Mesodermal cell (in vitro differentiated cells): Measurements from ENCODE around the gene KRTAP19-7.

ENCODE experiments used
- H3K27ac ChIP-seq: 2 replicates; pipeline ENCODE4 v1.7.0; 2013; ENCODE audit warnings: mild to moderate bottlenecking, low read depth, low read length, moderate library complexity; ENCODE audit not compliant: severe bottlenecking
- H3K36me3 ChIP-seq: 2 replicates; pipeline ENCODE4 v1.7.1; 2013; ENCODE audit warnings: mild to moderate bottlenecking, low read length, moderate library complexity; ENCODE audit not compliant: control insufficient read depth, insufficient read depth
- H3K4me1 ChIP-seq: one replicate; pipeline ENCODE4 v1.7.1; 2013; ENCODE audit warnings: mild to moderate bottlenecking, low read length; ENCODE audit not compliant: insufficient read depth, control insufficient read depth, poor library complexity, severe bottlenecking
- H3K4me3 ChIP-seq: 2 replicates; pipeline ENCODE4 v1.7.0; 2013; ENCODE audit warnings: low read length, control low read depth, mild to moderate bottlenecking; ENCODE audit not compliant: insufficient read depth, poor library complexity, severe bottlenecking; ENCODE audit errors: extremely low read depth
- H3K9me3 ChIP-seq: 2 replicates; pipeline ENCODE4 v1.7.1; 2013; ENCODE audit warnings: mild to moderate bottlenecking, low read length, moderate library complexity; ENCODE audit not compliant: control insufficient read depth
- WGBS, 2 experiments: methylation state at CpG; one replicate each; pipeline ENCODE4 v1.1.5; 2013; ENCODE audit warnings: missing lambda C conversion rate in 2 of 2; ENCODE audit not compliant: insufficient coverage in 2 of 2; 5-methylcytosine and 5-hydroxymethylcytosine counted together

KRTAP19-7 gene

DNA sequence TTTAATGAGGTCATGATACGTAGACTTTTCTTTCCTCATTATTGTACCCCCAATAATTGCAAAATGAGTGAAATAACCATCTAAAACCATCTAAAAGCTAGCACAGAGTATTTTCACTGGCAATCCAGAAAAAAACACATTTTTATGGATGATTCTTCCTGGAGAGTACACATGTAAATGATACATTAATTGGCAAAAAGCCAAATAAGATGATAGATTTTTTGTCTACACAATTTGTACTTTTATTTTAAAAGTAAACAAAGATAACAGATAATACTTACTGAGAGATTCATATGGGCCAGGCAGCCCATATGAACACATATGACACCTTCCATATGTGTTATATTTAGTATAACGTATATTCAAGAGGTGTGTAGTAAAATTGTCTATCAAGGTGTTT lies 2.5 kb upstream of the KRTAP19-7 start:
- H3K9me3 ChIP-seq = no peaks in the 10 kb centered on the region
- H3K27ac ChIP-seq = no peak overlapping the region
- no peaks in the 10 kb centered on the region for H3K36me3 ChIP-seq
- WGBS, 2 experiments = 89 to 100% methylated on average over 1 of the region's 2 CpGs
- no peak overlapping the region for H3K4me3 ChIP-seq
- H3K4me1 ChIP-seq = no peaks in the 10 kb centered on the region

DNA sequence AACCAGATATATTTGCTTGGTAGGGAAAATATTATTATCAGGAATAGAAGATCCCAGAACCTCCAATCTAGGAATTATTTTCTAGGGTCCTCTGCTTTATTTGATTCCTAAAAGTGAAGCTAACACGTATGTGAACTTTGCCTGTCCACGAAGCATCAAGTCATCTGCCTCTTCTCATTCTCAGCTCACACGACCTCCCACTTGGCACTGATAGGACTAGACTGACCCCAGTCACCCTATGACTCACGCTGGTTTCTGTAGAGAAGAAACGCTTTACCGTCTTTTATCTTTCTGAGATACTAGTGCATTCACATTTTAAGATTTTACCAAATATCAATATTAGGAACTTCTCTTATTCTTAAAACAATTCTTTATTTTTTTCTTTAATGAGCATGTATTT lies 2.0 kb upstream of the KRTAP19-7 start:
- no peak overlapping the region for H3K27ac ChIP-seq
- no peak overlapping the region for H3K4me3 ChIP-seq
- no peaks in the 10 kb centered on the region for H3K9me3 ChIP-seq
- no peaks in the 10 kb centered on the region for H3K4me1 ChIP-seq
- WGBS, 2 experiments = 50 to 53% methylated on average over 3 to 4 of the region's 6 CpGs
- no peaks in the 10 kb centered on the region for H3K36me3 ChIP-seq

DNA sequence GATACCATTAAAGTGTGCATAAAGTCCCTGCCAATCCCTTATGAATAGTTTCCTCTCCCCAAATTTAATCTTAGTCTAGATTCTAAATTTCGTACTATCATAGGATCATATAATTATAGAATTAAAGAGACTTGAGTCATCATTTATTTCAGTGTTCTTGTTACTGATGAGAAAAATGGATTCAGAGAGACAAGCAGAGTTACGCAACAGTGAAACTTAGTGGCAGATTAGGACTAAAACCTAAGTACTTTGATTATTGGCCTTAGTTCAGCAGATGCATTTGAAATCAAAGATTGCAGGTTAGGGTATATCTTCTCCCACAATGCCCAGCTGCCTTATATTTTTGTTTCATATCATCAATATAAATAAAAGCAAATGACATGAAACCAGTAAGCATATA lies 843 bp upstream of the KRTAP19-7 start:
- Histone ChIP-seq H3K4me1 (no peaks in the 10 kb centered on the region), H3K27ac (no peak overlapping the region)

DNA sequence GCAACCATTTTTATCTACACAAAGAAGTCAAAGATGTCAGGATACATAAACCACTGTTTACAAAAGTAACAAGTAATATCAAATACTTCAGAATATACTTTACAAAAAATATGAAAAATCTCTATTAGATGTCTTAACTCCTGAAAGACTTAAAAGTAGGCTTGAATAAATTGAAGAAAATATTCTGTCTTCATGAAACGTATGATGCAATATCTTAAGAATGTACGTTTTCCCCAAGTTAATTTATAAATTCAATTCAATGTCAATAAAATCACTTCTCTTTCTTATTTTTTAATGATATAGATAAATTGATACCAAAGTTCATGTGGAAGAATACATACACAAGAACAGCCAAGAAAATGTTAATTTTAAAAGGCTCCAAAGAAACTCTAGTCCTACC lies 6.0 kb downstream of the KRTAP19-7 start:
- no peaks in the 10 kb centered on the region for H3K36me3 ChIP-seq
- H3K4me3 ChIP-seq = no peak overlapping the region
- no peaks in the 10 kb centered on the region for H3K4me1 ChIP-seq
- WGBS, 2 experiments = no CpG with 5 or more reads among the region's 2 CpGs
- H3K27ac ChIP-seq = no peak overlapping the region
- H3K9me3 ChIP-seq = no peaks in the 10 kb centered on the region

More for the DNA sequence above, 843 bp upstream of the KRTAP19-7 start:
- whole genome bisulfite sequencing, 2 experiments = 78 to 100% methylated on average over 1 of the region's 2 CpGs
- H3K36me3 ChIP-seq = no peaks in the 10 kb centered on the region
- no peak overlapping the region for H3K4me3 ChIP-seq
- no peaks in the 10 kb centered on the region for H3K9me3 ChIP-seq

DNA sequence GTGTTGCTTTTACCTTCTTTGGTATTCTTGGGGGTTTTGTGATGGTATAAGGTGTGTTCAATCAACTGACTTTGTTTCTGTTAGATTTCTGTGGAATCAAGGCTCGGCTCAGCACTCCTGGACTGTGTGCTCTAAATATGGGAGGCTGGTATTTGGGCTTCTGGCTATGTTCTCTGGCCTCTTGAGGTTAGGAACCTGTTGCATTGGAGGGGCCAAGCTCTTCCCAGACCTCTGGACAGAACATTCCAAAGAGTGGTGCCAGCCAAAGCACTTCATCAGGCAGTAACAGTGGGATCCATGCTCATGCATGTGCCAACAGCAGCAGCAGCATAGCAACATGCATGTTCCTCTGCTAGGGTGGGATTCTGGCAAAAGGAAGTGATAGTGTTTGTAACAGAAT lies 8.3 kb downstream of the KRTAP19-7 start:
- Histone ChIP-seq H3K9me3 (no peaks in the 10 kb centered on the region), H3K27ac (no peak overlapping the region), H3K4me3 (no peak overlapping the region), H3K36me3 (no peaks in the 10 kb centered on the region), H3K4me1 (no peaks in the 10 kb centered on the region)
- WGBS, 2 experiments = 73 to 75% methylated on average over 1 of the region's 1 CpG

DNA sequence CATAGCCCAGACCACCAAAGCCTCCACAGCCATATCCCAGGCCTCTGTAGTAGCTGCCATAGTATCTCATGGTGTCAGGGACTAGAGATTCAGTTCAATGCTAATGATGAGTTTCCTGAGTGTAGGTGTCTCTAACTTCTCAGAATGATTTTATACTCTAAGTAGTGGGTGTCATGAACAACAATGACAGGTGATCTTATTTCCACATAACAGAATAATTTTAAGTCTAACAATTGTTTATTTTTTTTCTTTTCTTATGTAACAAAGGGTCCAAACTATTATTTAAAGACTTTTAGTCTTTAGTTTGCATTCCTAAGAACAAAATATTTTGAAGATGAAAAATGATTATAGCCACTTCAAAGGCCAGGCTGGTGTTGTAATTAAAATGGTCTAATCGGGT lies 19.4 kb downstream of the KRTAP19-7 start, which contains the start of gene KRTAP19-6:
Gene KRTAP19-6, minus strand, starts transcription at position 101 of the 400 bp plus-strand sequence. Its CDS starts 31 bp downstream, at position 70.
- Histone ChIP-seq H3K27ac (no peak within 1 kb of the TSS), H3K36me3 (no peaks in the 10 kb centered on the region), H3K9me3 (no peaks in the 10 kb centered on the region), H3K4me3 (no peak within 1 kb of the TSS), H3K4me1 (no peaks in the 10 kb centered on the region)
- no CpG with 5 or more reads among the region's 1 CpG for WGBS, 2 experiments

DNA sequence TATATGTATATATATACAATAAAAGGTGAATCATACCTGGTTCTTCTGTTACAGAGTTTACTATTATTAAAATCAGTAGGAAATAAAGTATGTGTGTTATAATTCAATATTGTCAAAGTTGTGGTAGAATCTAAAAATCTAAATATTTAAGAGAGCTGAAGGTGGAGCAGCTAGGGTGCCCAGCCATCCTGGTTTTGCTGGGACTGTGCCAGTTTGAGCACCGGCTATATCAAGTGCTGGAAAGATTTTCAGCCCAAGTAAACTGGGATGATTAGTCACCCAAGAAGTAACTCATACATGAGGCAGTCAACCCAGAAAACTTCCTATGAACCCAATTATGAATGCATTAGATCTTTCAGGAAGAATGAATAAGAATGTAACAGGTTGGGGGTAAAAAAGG lies 42.2 kb downstream of the KRTAP19-7 start:
- WGBS, 2 experiments = no CpG with 5 or more reads among the region's 1 CpG
- H3K27ac ChIP-seq = no peak overlapping the region
- no peak overlapping the region for H3K4me3 ChIP-seq
- no peaks in the 10 kb centered on the region for H3K4me1 ChIP-seq
- no peaks in the 10 kb centered on the region for H3K9me3 ChIP-seq
- no peaks in the 10 kb centered on the region for H3K36me3 ChIP-seq

DNA sequence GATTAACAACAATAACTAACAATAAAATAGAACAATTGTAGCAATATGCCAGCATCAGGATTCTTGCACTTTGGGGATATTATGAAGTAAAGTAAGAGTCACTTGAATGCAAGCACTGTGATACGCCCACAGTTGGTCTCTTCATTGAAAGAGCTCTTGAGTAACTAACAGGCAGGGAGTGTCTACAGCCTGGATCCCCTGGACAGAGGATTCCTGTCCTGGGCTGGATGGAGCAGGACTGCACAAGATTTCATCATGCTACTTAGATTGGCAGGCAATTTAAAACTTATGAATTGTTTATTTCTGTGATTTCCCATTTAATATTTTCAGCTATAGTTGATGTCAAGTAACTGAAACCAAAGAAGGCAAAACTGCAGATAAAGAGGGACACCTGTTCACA lies 45.4 kb downstream of the KRTAP19-7 start:
- Histone ChIP-seq H3K4me3 (no peak overlapping the region), H3K9me3 (no peaks in the 10 kb centered on the region), H3K4me1 (no peaks in the 10 kb centered on the region), H3K36me3 (no peaks in the 10 kb centered on the region), H3K27ac (no peak overlapping the region)
- WGBS, 2 experiments = 80% methylated on average over 1 of the region's 1 CpG; no CpG with 5 or more reads in 1 of the 2 experiments
